ENCODE measurements around the gene TFG. TPM values are rescaled to one million over a fixed set of nuclear protein-coding genes. Genes with fewer than 3 reads are reported as not detected.

TFG gene
- total and polyA plus RNA-seq, 9 of the 15 experiments (the other 6 are each of a cell fraction or from before 2014, with no cell fraction given) = 31.8 to 143 (median 57.8) TPM

DNA sequence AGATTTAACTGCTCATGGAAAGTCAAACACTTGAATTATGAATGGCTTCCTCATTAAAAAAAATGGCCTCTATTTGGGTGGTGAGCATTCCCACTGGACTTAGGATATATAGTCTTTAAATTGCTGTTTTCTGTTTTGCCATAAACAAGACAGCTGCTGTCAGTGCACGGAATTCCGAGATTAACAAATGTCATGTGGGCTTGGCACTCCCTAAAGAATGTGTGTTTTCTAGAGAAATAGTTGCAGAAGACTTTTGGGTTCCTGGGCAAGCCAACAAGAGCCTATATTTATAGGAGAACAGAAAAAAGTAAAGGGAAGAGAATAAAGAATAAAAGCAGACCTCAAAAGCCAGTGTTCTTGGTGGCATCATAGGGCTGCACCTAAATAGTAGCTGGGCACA lies 13.6 kb upstream of the TFG start:
- no peak for DNase-seq (ENCODE audit: extremely low read depth in 1 of 4, low spot score in 3 of 4)
- no peak overlapping the region for H2AFZ ChIP-seq (ENCODE audit: low read depth, low read length)
- H3K9me1 ChIP-seq (ENCODE audit: control insufficient read depth, insufficient read depth, low read length) = no peaks in the 10 kb centered on the region
- no TSS peak for BruUV-seq (replicated peaks)
- POLR2A ChIA-PET = no interaction called here
- CTCF ChIA-PET (ENCODE audit: low intra/inter-chr PET ratio) = no interaction called here
- no peak overlapping the region for H3K4me2 ChIP-seq (ENCODE audit: insufficient read depth, low read length)
- no peak overlapping the region for H3K9ac ChIP-seq (ENCODE audit: insufficient read depth in 1 of 2, low read depth in 2 of 2, low read length in 2 of 2)
- no peak overlapping the region for H3K27ac ChIP-seq (ENCODE audit: extremely low read depth, low read depth, low read length)
- H3K79me2 ChIP-seq (ENCODE audit: control insufficient read depth, insufficient read depth, low read length) = no peaks in the 10 kb centered on the region
- H3K27me3 ChIP-seq (ENCODE audit: control insufficient read depth in 2 of 2, insufficient read depth in 2 of 2, low read length in 2 of 2) = no peaks in the 10 kb centered on the region
- H3K9me3 ChIP-seq (replicated peaks; ENCODE audit: control insufficient read depth, insufficient read depth, low read depth, low read length) = no peaks in the 10 kb centered on the region
- H3K4me3 ChIP-seq = no peak overlapping the region
- in situ Hi-C loops (cut with MboI) = no loop called here
- no peak for ATAC-seq
- no peaks in the 10 kb centered on the region for H3K4me1 ChIP-seq (replicated peaks in 1 of 2; ENCODE audit: control insufficient read depth in 2 of 2, insufficient read depth in 2 of 2, low read length in 2 of 2)
- WGBS (ENCODE audit: insufficient coverage, low coverage, missing lambda C conversion rate) = 47% methylated on average over 2 of the region's 2 CpGs
- FAIRE-seq = no peak
- no peaks in the 10 kb centered on the region for H3K36me3 ChIP-seq (ENCODE audit: control insufficient read depth, insufficient read depth, low read length)
- intact Hi-C loops (cut with micrococcal nuclease) = no loop called here
- no peaks in the 10 kb centered on the region for H4K20me1 ChIP-seq (replicated peaks; ENCODE audit: control insufficient read depth, insufficient read depth, low read length)
- TF ChIP-seq SETDB1 (IDR thresholded peaks at IDR 0.05; ENCODE audit: low read length) = no peak
- TF ChIP-seq HEY1 (CRISPR knock-in tag; IDR thresholded peaks at IDR 0.05; ENCODE audit: borderline replicate concordance) = no peak
- no peak for TF ChIP-seq ZBTB7A (IDR thresholded peaks at IDR 0.05; ENCODE audit: borderline replicate concordance, control insufficient read depth, low read depth, low read length)
- no peak for TF ChIP-seq AFF1 (IDR thresholded peaks at IDR 0.05; ENCODE audit: low read depth in 1 of 2, partially characterized antibody in 2 of 2)
- TF ChIP-seq ZNF224 (CRISPR knock-in tag; IDR thresholded peaks at IDR 0.05) = no peak
- TF ChIP-seq JUN (IDR thresholded peaks at IDR 0.05; ENCODE audit: borderline replicate concordance, low read depth, low read length) = no peak
- TF ChIP-seq JUN (CRISPR knock-in tag; IDR thresholded peaks at IDR 0.05; ENCODE audit: borderline replicate concordance) = no peak
- no peak for TF ChIP-seq USF2 (CRISPR knock-in tag; IDR thresholded peaks at IDR 0.05)
- TF ChIP-seq ZMIZ1 (IDR thresholded peaks at IDR 0.05; ENCODE audit: low read depth in 2 of 2, low read length in 2 of 2) = no peak
- TF ChIP-seq ZNF551 (CRISPR knock-in tag; IDR thresholded peaks at IDR 0.05) = no peak
- TF ChIP-seq HES1 (IDR thresholded peaks at IDR 0.05; ENCODE audit: low read depth) = no peak
- TF ChIP-seq TCF7 (IDR thresholded peaks at IDR 0.05; ENCODE audit: borderline replicate concordance) = no peak
- TF ChIP-seq SMAD3 (CRISPR knock-in tag; conservative IDR thresholded peaks at IDR 0.05) = no peak
- no peak for TF ChIP-seq BRF1 (IDR thresholded peaks at IDR 0.05; ENCODE audit: borderline replicate concordance, extremely low read depth, insufficient read length)
